LNCAP (cell line): ENCODE results near the gene GPAM.

Experiments
- TF ChIP-seq, protein P1 (sequence below): fragments of 450-650 bp; IDR thresholded peaks from 2 replicates; pipeline ENCODE4 v1.5.1; 2017; ENCODE audit warnings: mild to moderate bottlenecking

Gene GPAM

GRCh38 chr10:112148331-112148730 lies 35.2 kb downstream of the GPAM start:
- TF ChIP-seq, protein P1, sequence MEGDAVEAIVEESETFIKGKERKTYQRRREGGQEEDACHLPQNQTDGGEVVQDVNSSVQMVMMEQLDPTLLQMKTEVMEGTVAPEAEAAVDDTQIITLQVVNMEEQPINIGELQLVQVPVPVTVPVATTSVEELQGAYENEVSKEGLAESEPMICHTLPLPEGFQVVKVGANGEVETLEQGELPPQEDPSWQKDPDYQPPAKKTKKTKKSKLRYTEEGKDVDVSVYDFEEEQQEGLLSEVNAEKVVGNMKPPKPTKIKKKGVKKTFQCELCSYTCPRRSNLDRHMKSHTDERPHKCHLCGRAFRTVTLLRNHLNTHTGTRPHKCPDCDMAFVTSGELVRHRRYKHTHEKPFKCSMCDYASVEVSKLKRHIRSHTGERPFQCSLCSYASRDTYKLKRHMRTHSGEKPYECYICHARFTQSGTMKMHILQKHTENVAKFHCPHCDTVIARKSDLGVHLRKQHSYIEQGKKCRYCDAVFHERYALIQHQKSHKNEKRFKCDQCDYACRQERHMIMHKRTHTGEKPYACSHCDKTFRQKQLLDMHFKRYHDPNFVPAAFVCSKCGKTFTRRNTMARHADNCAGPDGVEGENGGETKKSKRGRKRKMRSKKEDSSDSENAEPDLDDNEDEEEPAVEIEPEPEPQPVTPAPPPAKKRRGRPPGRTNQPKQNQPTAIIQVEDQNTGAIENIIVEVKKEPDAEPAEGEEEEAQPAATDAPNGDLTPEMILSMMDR: no peak

GRCh38 chr10:112146799-112147198 lies 36.8 kb downstream of the GPAM start:
- TF ChIP-seq, protein P1: no peak

GRCh38 chr10:112145263-112145662 lies 38.3 kb downstream of the GPAM start:
- TF ChIP-seq, protein P1: no peak

GRCh38 chr10:112143420-112143819 lies 40.1 kb downstream of the GPAM start:
- TF ChIP-seq, protein P1: no peak

DNA sequence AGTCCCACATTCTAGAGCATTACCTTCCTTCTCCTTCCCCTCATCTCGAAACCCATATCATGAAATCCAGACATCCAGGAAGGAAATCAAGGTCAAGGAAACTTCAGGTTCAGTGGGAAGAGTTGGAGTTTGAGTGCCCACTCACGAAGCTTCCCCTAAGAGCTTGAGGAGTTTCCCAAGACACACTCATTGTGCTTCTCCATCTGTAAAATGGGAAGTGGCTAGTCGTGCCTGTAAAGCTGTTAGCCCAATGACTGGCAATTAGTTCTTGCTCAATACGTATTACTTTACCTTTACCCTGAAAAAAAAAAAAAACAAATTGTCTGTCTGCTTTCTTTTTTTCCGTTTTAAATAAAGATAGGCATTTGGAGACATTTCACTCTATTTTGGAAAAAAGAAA lies 42.3 kb downstream of the GPAM start:
- TF ChIP-seq, protein P1: no peak

- TF ChIP-seq, protein P1: peak; percentile 98
Measured at GRCh38 chr10:112140110-112140970, 43.2 kb downstream of the GPAM start.

GRCh38 chr10:112139176-112139575 lies 44.4 kb downstream of the GPAM start:
- TF ChIP-seq, protein P1: no peak
